D721Med (cell line): Measurements from ENCODE around the gene CTNNAL1.
A peak's percentile ranks its signal among the peaks of the same experiment; 100 is the strongest.
"Not testable (repeated sequence)": the region's sequence is repeated elsewhere in the genome, so short reads cannot be mapped to it uniquely, and the experiment has no call there.

Experiments used
- DNase-seq: peaks from one replicate; pipeline ENCODE4 v3.0.0; 2011; ENCODE audit warnings: low spot score; ENCODE audit not compliant: insufficient read length
- FAIRE-seq: peaks from 2 replicates; lab custom pipeline; 2011; peaks lifted over from hg19 to GRCh38; lab: Jason Lieb, UNC
- TF ChIP-seq, protein P1 (sequence below): IDR thresholded peaks from 2 replicates; pipeline ENCODE4 v1.5.1; 2012; ENCODE audit warnings: mild to moderate bottlenecking, control low read depth; ENCODE audit not compliant: insufficient read depth; ENCODE audit errors: missing control alignments

CTNNAL1 gene, protein sequence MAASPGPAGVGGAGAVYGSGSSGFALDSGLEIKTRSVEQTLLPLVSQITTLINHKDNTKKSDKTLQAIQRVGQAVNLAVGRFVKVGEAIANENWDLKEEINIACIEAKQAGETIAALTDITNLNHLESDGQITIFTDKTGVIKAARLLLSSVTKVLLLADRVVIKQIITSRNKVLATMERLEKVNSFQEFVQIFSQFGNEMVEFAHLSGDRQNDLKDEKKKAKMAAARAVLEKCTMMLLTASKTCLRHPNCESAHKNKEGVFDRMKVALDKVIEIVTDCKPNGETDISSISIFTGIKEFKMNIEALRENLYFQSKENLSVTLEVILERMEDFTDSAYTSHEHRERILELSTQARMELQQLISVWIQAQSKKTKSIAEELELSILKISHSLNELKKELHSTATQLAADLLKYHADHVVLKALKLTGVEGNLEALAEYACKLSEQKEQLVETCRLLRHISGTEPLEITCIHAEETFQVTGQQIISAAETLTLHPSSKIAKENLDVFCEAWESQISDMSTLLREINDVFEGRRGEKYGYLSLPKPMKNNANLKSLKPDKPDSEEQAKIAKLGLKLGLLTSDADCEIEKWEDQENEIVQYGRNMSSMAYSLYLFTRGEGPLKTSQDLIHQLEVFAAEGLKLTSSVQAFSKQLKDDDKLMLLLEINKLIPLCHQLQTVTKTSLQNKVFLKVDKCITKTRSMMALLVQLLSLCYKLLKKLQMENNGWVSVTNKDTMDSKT

DNA sequence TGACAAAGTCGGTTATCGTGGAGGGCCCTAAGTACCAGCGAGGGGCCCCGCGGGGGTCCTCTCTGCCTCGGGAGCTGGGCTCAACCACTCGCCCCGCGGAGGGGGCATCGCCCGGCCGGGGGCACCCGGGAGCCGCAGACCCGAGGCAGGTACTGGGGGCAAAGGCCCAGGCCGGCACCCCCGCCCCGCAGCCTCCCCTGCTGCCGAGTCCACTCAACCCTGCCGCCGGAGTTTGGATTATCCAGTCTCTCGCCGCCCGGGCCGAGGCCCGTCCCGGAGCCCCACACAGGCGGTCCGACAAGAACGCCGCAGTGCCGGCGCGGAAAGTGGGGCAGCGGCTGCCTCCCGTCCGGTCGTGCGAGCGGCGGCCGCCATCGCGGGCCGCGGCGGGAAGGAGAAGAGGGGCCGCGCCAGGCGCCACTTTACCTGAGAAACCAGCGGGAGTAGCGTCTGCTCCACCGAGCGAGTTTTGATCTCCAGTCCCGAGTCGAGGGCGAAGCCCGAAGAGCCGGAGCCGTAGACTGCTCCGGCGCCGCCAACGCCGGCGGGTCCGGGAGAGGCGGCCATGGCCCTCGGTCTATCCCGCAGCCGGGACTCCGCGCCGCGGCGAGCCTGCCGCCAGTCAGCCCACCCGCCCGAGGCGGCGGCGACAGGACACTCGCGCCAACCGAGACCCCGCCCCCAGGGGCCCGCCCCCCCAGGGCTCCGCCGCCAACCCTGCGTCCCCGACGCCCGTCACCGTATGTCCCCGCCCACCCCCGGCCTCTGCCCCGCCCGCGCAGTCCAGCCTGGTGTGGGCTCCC, at the start of gene CTNNAL1:
Gene CTNNAL1, minus strand, starts transcription at position 624 of the 803 bp plus-strand sequence. Its CDS starts 57 bp downstream, at position 567.
- no peak for FAIRE-seq

DNA sequence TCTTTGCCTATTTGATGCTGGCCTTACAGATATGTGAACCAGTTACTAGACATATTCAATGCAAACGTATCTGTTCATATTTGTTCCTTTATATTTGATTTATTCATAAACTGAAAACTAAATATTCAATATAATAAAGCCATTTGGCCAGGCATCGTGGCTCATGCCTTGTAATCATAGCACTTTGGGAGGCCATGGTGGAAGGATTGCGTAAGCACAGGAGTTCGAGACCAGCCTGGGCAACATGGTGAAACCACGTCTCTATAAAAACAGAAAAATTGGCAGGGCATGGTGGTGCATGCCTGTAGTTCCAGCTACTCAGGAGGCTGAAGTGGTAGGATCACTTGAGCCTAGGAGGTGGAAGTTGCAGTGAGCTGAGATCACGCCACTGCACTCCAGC, 49.2 kb upstream of the CTNNAL1 start:
- DNase-seq, result no peak
- TF ChIP-seq, protein P1, sequence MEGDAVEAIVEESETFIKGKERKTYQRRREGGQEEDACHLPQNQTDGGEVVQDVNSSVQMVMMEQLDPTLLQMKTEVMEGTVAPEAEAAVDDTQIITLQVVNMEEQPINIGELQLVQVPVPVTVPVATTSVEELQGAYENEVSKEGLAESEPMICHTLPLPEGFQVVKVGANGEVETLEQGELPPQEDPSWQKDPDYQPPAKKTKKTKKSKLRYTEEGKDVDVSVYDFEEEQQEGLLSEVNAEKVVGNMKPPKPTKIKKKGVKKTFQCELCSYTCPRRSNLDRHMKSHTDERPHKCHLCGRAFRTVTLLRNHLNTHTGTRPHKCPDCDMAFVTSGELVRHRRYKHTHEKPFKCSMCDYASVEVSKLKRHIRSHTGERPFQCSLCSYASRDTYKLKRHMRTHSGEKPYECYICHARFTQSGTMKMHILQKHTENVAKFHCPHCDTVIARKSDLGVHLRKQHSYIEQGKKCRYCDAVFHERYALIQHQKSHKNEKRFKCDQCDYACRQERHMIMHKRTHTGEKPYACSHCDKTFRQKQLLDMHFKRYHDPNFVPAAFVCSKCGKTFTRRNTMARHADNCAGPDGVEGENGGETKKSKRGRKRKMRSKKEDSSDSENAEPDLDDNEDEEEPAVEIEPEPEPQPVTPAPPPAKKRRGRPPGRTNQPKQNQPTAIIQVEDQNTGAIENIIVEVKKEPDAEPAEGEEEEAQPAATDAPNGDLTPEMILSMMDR, result no peak
- FAIRE-seq, result no peak

More for the DNA sequence above, at the start of gene CTNNAL1:
- DNase-seq, result peak; percentile 75
- TF ChIP-seq, protein P1, result no peak

DNA sequence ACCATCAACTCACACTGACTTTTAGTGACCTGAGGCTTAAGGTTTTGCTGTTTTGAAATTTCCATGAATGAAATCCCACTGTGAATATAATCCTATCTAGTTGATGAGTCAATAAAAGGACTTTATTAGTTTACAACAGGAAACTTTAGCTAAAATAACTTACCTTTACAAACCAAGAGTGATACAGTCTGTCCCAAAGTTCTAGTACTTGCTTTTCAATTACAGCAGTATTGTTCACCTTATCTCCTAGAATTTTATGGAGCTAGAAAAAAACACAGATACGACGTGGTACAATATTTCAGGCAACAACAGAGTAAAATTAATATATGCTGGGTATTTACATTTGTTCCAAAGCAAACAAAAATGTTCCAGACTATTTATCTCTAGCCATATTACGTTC, 46.9 kb upstream of the CTNNAL1 start:
- FAIRE-seq (no peak), DNase-seq (no peak)
- TF ChIP-seq, protein P1, result no peak

DNA sequence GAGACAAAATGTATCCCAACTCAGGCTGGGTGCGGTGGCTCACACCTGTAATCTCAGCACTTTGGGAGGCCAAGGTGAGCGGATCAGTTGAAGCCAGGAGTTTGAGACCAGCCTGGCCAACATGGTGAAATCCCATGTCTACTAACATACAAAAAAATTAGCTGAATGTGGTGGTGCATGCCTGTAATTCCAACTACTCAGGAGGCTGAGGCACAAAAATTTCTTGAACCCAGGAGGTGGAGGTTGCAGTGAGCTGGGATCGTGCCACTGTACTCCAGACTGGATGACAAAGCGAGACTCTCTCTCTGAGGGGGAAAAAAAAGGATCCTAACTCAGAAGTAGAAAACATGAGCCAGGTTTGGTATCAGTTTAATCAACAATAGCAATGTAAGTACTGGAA, 39.8 kb upstream of the CTNNAL1 start:
- DNase-seq, FAIRE-seq: not testable (repeated sequence)

DNA sequence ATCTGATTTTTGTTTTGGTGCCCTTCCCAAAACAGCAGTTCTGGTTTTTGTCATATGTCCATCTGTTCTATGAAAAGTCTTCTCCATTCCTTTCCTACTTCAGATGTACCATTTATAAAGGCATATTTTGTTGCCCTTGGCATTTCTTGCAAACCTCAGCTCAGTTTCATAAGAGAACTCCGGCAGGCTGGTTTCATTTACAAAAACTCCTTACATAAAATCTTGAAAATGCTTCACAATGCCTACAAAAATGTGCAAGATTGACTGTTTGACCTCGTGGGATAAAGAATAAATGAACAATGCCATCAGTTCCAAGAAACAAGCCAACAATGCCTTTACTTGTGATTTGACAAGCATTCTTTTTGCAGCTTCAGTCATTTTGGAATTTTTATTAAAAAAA, 39.1 kb upstream of the CTNNAL1 start:
- FAIRE-seq (no peak), DNase-seq (no peak)
- TF ChIP-seq, protein P1, result no peak

DNA sequence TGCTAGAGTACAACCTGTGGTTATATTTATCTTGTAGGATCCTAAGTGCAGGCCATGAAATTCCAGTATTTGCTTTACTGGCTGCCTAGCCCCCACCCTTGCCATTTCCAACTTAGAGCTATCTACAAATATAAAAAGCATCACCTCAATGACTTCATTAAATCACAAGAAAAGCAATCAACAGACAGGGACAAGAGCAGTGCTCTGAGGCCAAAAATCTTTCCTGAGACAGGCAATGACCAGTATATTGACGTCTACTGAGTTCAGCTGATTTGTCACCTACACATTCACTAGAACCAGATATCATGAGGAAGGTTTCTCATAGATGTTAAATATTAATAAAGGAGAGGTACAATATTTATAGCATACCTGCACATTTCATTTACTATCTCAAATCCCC, 38.4 kb upstream of the CTNNAL1 start:
- FAIRE-seq (no peak), DNase-seq (no peak)
- TF ChIP-seq, protein P1, result no peak

DNA sequence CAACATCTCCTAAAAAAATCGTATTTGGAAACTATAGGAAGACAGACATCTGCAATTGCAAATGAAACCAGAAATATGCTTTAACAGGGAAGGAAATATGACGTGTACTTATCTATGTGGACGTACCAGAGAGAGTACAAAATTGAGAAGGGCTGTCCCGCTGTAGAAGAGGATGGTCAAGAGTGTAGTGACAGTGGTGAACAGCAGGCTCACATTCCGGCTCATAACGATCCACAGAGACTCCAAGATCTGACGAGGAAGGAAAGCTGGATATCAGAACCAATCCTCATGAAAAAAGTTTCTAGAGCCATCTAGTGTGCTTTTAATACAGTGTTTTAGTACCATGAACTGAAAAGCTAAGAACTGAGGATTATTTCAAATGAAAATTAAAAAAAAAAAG, 37.1 kb upstream of the CTNNAL1 start:
- TF ChIP-seq, protein P1, result no peak
- no peak for FAIRE-seq
- no peak for DNase-seq
